ENCODE measurements around the gene SORL1-AS1.

SORL1-AS1 gene

GRCh38 chr11:121421149-121421901, 31.4 kb downstream of the SORL1-AS1 start:
- no peak for DNase-seq (ENCODE audit: extremely low read depth, low read depth)
- TF ChIP-seq CTCF (IDR thresholded peaks at IDR 0.05; ENCODE audit: low read depth, low read length) = no peak

GRCh38 chr11:121420398-121420797, 32.4 kb downstream of the SORL1-AS1 start:
- no peak for TF ChIP-seq CTCF (IDR thresholded peaks at IDR 0.05; ENCODE audit: low read depth, low read length)
- DNase-seq (ENCODE audit: extremely low read depth, low read depth) = no peak

GRCh38 chr11:121419836-121420235, 32.9 kb downstream of the SORL1-AS1 start:
- no peak for TF ChIP-seq CTCF (IDR thresholded peaks at IDR 0.05; ENCODE audit: low read depth, low read length)
- no peak for DNase-seq (ENCODE audit: extremely low read depth, low read depth)

- TF ChIP-seq CTCF (IDR thresholded peaks at IDR 0.05; ENCODE audit: low read depth, low read length) = no peak
- DNase-seq (ENCODE audit: extremely low read depth, low read depth) = no peak
Measured at GRCh38 chr11:121418625-121419114, 34.1 kb downstream of the SORL1-AS1 start.

GRCh38 chr11:121417607-121418006, 35.2 kb downstream of the SORL1-AS1 start:
- no peak for TF ChIP-seq CTCF (IDR thresholded peaks at IDR 0.05; ENCODE audit: low read depth, low read length)
- no peak for DNase-seq (ENCODE audit: extremely low read depth, low read depth)

GRCh38 chr11:121417055-121417551, 35.7 kb downstream of the SORL1-AS1 start:
- peak; percentile 84 for DNase-seq (ENCODE audit: extremely low read depth, low read depth)
- TF ChIP-seq CTCF (IDR thresholded peaks at IDR 0.05; ENCODE audit: low read depth, low read length) = no peak

- no peak for TF ChIP-seq CTCF (IDR thresholded peaks at IDR 0.05; ENCODE audit: low read depth, low read length)
- no peak for DNase-seq (ENCODE audit: extremely low read depth, low read depth)
Measured at GRCh38 chr11:121415856-121416255, 36.9 kb downstream of the SORL1-AS1 start.

Data from AG09319 (cell line).